Measurements from ENCODE around the gene FEM1B. TPM values are rescaled to one million over a fixed set of nuclear protein-coding genes. Genes with fewer than 3 reads are reported as not detected.
A peak's percentile ranks its signal among the peaks of the same experiment; 100 is the strongest.

FEM1B gene
- total RNA-seq, 4 donors from 2014 or later, result 28.1 to 48.2 (median 43.0) TPM

GRCh38 chr15:68318008-68318835 lies 40.7 kb downstream of the FEM1B start:
- DNase-seq, result peak in 2 of 3 donors; percentile 18 to 25
- H3K27ac ChIP-seq, result no peak overlapping the region
- TF ChIP-seq CTCF (IDR thresholded peaks at IDR 0.05), result no peak
- no peak for TF ChIP-seq POLR2A (IDR thresholded peaks at IDR 0.05)
- no peaks in the 10 kb centered on the region for H3K36me3 ChIP-seq
- no peak overlapping the region for H3K4me3 ChIP-seq
- no peaks in the 10 kb centered on the region for H3K27me3 ChIP-seq
- H3K4me1 ChIP-seq, result no peaks in the 10 kb centered on the region
- H3K9me3 ChIP-seq, result no peaks in the 10 kb centered on the region

GRCh38 chr15:68318931-68319909 lies 41.7 kb downstream of the FEM1B start:
- DNase-seq, result peak in 1 of 3 donors; percentile 34
- Histone ChIP-seq H3K9me3 (no peaks in the 10 kb centered on the region), H3K27me3 (no peaks in the 10 kb centered on the region), H3K4me1 (no peaks in the 10 kb centered on the region), H3K27ac (no peak overlapping the region), H3K36me3 (no peaks in the 10 kb centered on the region), H3K4me3 (no peak overlapping the region)
- TF ChIP-seq POLR2A (IDR thresholded peaks at IDR 0.05), result no peak
- no peak for TF ChIP-seq CTCF (IDR thresholded peaks at IDR 0.05)

DNA sequence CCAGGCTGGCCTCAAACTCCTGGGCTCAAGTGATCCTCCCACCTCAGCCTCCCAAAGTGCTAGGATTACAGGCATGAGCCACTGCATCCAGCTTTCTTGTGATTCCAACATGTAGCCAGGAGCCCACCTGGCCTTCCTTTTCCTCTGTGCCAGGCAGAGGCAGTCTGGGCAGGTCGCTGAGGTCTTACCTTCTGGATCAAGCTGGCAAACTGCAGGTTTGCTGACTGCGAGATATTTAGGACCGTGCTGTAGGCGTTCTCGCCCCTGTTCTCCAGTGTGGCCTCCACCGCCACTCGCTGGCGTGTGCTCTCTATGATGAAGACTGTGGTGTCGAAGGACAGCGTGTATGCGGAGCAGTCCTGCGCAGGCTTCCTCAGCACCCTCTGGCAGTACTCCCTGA lies 42.5 kb downstream of the FEM1B start:
- peak in 1 of 3 donors; percentile 23 for DNase-seq
- Histone ChIP-seq H3K4me3 (no peak overlapping the region), H3K36me3 (no peaks in the 10 kb centered on the region), H3K9me3 (no peaks in the 10 kb centered on the region), H3K4me1 (no peaks in the 10 kb centered on the region), H3K27ac (no peak overlapping the region), H3K27me3 (no peaks in the 10 kb centered on the region)
- TF ChIP-seq POLR2A (IDR thresholded peaks at IDR 0.05), result no peak
- TF ChIP-seq CTCF (IDR thresholded peaks at IDR 0.05), result no peak

DNA sequence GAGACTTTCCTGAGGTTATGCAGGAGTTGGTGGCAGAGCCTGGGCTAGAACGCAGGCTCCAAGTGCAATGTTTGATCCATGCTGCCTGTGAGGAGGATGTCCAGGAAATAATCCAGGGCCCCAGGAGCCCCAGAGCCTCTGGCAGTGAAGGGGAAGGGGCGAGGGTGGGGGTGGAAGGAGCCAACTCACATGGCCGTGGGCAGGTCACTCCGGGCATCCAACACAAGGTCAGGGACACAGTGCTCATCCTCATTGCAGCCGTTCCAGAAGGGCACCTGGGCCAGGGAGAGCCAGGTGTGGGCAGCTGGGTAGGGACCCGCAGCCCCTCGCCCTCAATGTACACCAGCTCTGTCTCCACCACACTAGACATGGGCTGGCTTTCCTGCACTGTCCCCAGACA lies 43.7 kb downstream of the FEM1B start:
- Histone ChIP-seq H3K4me1 (no peaks in the 10 kb centered on the region), H3K27ac (no peak overlapping the region), H3K4me3 (no peak overlapping the region), H3K27me3 (no peaks in the 10 kb centered on the region), H3K9me3 (no peaks in the 10 kb centered on the region), H3K36me3 (no peaks in the 10 kb centered on the region)
- TF ChIP-seq CTCF (IDR thresholded peaks at IDR 0.05), result no peak
- peak in 1 of 3 donors; percentile 15 for DNase-seq

GRCh38 chr15:68322796-68323195 lies 45.3 kb downstream of the FEM1B start:
- H3K27ac ChIP-seq, result no peak overlapping the region
- no peak for DNase-seq
- no peaks in the 10 kb centered on the region for H3K27me3 ChIP-seq
- TF ChIP-seq POLR2A (IDR thresholded peaks at IDR 0.05) (no peak), CTCF (IDR thresholded peaks at IDR 0.05) (no peak)
- H3K9me3 ChIP-seq, result no peaks in the 10 kb centered on the region
- no peaks in the 10 kb centered on the region for H3K36me3 ChIP-seq
- no peaks in the 10 kb centered on the region for H3K4me1 ChIP-seq
- H3K4me3 ChIP-seq, result no peak overlapping the region
